Hematopoietic multipotent progenitor cell treated with erythropoietin and hydrocortisone succinate and interleukin-3 and kit ligand, for 17 days (in vitro differentiated cells): ENCODE results near the gene GABBR2.
"Not testable (repeated sequence)": the region's sequence is repeated elsewhere in the genome, so short reads cannot be mapped to it uniquely, and the experiment has no call there.

Source experiments
- DNase-seq: peaks from one replicate; pipeline ENCODE4 v3.0.0-alpha.2; 2015; ENCODE audit warnings: low spot score

GABBR2 gene

GRCh38 chr9:98594546-98595160 lies 114.1 kb downstream of the GABBR2 start:
- no peak for DNase-seq

GRCh38 chr9:98593354-98594253 lies 115.1 kb downstream of the GABBR2 start:
- no peak for DNase-seq

GRCh38 chr9:98591696-98592095 lies 117.0 kb downstream of the GABBR2 start:
- no peak for DNase-seq

GRCh38 chr9:98590101-98590500 lies 118.6 kb downstream of the GABBR2 start:
- DNase-seq: no peak

GRCh38 chr9:98589102-98589501 lies 119.6 kb downstream of the GABBR2 start:
- no peak for DNase-seq

GRCh38 chr9:98584853-98585438 lies 123.8 kb downstream of the GABBR2 start:
- DNase-seq: not testable (repeated sequence)

- no peak for DNase-seq
These were observed 124.7 kb downstream of the GABBR2 start for GRCh38 chr9:98584059-98584458.

- DNase-seq: no peak
These were observed 125.3 kb downstream of the GABBR2 start for GRCh38 chr9:98583417-98583816.

GRCh38 chr9:98580956-98581355 lies 127.8 kb downstream of the GABBR2 start:
- DNase-seq: no peak

- DNase-seq: no peak
These were observed 129.0 kb downstream of the GABBR2 start for GRCh38 chr9:98579700-98580099.

GRCh38 chr9:98577446-98577845 lies 131.3 kb downstream of the GABBR2 start:
- DNase-seq: no peak

- DNase-seq: no peak
These were observed 131.9 kb downstream of the GABBR2 start for GRCh38 chr9:98576859-98577258.

GRCh38 chr9:98576354-98576753 lies 132.4 kb downstream of the GABBR2 start:
- DNase-seq: no peak

GRCh38 chr9:98575379-98576346 lies 133.1 kb downstream of the GABBR2 start:
- DNase-seq: no peak

GRCh38 chr9:98573749-98574278 lies 134.9 kb downstream of the GABBR2 start:
- no peak for DNase-seq

- DNase-seq: no peak
These were observed 135.9 kb downstream of the GABBR2 start for GRCh38 chr9:98572796-98573195.

GRCh38 chr9:98572054-98572627 lies 136.6 kb downstream of the GABBR2 start:
- no peak for DNase-seq

GRCh38 chr9:98571643-98572042 lies 137.1 kb downstream of the GABBR2 start:
- DNase-seq: no peak

- no peak for DNase-seq
These were observed 137.9 kb downstream of the GABBR2 start for GRCh38 chr9:98570663-98571440.

GRCh38 chr9:98570055-98570454 lies 138.7 kb downstream of the GABBR2 start:
- no peak for DNase-seq
